HG03439 (cell line): Measurements from ENCODE around the gene NF2.

ENCODE experiments used
- ATAC-seq: cut with Tn5 transposase; IDR thresholded peaks from one replicate; pipeline ENCODE4 v1.9.1; 2021; ENCODE audit warnings: mild to moderate bottlenecking, moderate library complexity; ENCODE audit not compliant: unreplicated experiment

Gene NF2

DNA sequence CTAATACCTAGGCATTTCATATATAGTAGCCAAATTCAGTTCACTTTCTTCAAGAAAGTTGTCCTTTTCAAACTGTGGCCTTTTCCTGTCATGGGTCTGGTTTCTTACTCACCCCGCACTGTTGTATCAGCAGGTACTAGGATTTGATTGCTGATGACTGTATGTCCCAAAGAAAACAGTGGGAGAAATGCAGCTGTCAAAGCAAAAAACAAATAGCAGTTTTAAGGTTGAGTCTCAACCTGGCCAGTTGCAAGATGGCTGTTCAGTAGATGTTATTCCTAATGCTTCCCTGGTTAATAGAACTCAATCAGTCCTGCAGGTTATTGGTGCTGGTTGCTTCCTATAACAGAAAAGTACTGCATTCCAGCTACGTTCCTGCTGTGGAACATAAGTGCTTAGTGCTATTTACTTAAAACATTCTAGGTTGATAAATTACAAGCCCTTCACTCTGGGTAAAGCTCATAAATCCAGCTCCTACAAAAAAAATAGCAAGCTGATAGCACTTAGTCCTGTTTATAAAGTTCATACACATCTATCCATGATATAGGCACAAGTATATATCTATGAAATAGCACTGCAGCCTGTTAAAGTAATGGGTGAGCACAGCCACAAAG lies 26.6 kb downstream of the NF2 start:
- ATAC-seq = no peak

- no peak for ATAC-seq
Observed at GRCh38 chr22:29630987-29631386, 27.6 kb downstream of the NF2 start.

DNA sequence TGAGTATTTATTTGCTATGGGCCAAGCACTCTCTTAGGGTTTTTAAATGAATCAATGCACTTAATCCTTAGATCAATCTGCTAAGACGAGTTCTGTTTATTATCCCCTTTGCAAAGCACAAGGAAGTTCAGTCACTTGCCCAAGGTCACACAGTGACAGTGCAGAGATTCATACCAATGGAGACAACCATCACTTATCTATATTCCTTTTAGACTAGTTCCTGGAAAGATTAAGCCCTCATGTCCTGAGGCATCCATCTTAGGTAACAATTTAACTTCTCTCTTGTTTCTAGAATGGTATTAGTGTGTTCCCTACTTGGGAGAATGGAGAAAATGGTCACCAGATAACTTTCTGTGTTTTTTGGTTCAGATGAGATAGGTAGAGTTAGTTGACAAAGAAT lies 28.3 kb downstream of the NF2 start:
- no peak for ATAC-seq

GRCh38 chr22:29632672-29633071 lies 29.2 kb downstream of the NF2 start:
- ATAC-seq = no peak

DNA sequence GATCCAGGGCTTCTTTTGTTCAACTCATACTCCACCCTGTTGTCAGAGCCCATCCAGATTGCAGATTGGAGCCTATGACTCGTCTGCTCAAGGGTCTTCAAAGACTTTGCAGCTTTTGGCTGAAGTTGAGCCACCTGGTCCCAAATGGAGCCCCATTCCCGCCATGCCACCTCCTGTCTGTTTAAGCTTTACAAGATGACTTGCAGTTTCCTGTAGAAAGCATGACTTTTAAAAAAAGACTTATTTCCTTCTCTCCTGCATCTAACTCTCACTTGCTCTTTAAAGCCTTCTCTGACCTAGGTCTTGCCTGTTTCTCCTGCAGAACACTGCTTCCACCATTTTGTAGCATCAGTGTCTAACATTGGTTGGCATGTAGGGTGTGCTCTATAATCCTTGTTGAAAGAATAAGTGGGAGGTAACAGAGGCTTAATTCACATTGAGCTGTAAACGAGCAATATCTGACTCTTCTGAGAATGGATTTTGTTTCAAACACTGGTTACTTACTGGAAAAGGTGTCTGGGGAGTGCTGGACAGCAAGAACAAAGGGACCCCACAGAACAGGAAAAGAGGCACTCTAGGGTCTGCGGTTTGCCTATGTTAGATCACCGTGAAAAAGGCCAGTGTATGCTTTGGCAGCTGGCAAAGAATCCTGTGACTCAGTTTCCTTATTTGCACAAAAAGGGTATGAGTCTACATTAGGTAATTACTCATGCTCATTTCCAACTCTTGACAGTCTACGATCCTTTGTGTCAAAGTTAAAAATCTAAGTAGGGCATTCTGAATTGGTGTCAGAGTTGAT lies 30.3 kb downstream of the NF2 start:
- ATAC-seq = no peak

GRCh38 chr22:29634847-29635246 lies 31.4 kb downstream of the NF2 start:
- no peak for ATAC-seq

DNA sequence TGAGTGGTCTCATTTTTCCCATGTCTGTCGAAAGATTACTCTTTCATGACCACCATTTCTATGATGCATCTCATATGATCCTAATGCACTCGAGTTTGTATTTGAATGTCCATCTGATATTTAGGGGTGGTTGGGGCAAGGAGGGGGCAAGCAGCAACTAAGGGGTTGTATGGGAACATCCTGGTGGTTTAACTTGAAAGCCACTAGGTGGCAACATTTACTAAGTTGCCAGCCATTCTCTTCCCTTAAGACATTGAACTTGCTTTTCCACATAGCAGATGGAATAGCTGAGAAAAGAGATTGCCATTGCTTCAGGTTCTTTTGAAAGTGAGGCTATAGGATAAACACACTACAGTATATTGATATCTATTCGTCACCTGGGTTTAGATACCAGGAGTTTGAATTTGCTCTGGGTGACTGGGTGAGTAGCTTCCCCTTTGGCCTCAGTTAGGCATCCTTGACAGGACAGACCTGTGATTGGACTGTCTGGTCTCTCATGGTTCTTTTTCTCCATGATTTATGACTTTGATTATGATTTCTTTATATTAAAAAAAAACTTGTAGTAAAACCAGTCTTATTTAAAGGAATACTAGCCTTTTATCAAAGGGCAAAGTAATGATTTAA lies 32.4 kb downstream of the NF2 start:
- no peak for ATAC-seq

GRCh38 chr22:29636751-29637150 lies 33.3 kb downstream of the NF2 start:
- no peak for ATAC-seq

DNA sequence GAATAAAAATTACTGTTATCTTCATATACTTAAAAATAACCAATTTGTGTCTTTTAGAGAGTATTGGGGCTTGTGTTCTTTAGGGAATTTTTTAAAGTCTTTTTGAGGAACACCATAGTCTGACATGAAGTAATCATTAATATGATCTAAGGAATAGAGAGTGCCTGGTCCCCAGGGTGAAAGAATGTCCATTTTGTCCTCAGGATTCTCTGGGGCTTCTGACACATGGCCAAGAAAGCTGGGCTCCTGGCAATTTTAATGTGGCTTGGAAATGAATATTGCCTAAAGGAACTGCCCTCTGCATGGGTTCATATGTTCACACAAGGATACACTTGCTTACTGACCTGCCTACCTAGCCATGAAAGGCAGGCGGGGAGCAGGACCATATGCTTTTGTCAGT lies 33.7 kb downstream of the NF2 start:
- no peak for ATAC-seq

GRCh38 chr22:29638678-29639077 lies 35.2 kb downstream of the NF2 start:
- ATAC-seq = no peak

GRCh38 chr22:29639096-29639495 lies 35.7 kb downstream of the NF2 start:
- no peak for ATAC-seq

DNA sequence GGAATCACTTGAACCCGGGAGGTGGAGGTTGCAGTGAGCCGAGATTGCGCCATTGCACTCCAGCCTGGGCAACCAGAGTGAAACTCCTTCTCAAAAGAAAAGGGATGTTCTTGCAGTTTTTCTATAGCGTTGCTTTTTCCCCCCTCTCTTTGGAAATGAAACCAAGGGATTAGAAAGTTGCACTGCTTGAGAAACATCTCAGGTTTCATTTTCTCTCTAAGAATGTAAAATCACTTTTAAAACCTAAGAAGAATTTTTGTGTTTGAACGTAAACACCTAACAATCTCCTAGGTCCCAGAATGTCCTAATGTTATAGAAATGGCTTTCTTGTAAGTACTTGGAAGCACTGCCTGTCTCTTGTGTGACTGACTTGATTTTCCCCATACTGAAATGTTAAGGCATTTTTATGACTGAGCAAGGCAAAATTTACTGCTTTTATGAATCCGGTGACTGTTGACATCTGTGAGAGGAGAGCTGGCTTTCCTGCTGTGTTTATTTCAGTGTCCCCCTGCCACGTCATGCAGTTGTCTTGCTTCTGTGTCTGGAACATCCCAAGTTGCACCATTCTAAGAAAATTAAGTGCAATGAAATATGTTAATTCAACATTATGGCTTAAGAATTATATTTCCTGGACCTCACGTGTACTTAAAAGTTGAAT lies 37.7 kb downstream of the NF2 start:
- ATAC-seq = no peak

- no peak for ATAC-seq
Observed at GRCh38 chr22:29641700-29642330, 38.4 kb downstream of the NF2 start.

DNA sequence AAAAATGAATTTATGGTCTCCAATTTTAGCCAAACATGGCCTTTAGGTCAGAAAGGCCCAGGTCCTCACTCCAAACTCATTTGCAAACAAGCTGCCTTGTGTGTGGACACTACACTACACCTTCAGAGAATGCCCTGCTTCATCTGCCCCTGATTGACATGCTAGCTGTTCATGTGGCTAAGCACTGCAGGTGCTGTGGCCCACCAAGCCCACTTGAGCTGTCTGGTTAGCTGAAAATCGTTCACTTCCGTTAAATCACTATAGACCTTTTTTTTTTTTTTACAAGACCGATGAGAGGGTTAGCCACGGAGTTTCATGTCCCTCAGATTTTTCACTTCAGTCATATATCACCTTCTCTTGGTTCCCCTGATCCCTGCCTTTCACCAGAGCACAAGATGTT lies 39.3 kb downstream of the NF2 start:
- no peak for ATAC-seq

GRCh38 chr22:29647954-29648737 lies 44.7 kb downstream of the NF2 start:
- no peak for ATAC-seq

GRCh38 chr22:29650370-29650769 lies 46.9 kb downstream of the NF2 start:
- no peak for ATAC-seq

DNA sequence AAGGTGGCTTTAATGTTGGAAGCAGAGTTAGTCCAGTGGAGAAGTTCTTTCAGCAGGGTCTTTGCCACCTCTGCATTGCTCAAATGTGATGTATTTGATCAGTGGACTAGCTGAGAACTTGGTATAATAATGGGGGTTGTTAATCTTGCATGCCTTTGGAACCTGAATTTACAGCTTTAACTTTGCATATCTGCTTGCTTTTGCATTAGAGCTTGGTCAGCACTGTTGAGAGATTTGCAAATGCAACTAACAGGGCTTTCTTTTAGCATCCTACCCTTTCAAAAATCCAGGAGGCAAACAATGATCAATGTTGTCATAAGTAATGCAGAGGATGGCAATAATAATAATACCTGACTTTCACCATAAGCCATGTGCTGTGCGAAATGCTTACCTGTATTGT lies 48.2 kb downstream of the NF2 start:
- ATAC-seq = no peak

DNA sequence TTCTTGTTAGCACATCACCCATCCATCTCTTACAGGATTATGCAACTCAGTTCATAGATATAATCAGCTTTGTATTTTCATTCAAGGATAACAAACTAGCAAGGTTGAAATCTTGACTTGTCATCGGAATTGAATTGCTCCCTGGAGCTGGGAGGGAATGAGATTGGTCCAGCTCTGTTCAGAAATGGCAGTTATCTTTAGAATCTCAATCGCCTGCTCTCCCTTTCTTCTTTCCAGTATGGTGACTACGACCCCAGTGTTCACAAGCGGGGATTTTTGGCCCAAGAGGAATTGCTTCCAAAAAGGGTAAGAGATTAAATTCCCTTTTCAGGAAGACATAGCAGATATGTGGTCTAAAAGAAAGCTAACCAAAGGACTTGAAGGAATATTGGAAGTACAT lies 51.0 kb downstream of the NF2 start:
- no peak for ATAC-seq

GRCh38 chr22:29654882-29655281 lies 51.4 kb downstream of the NF2 start:
- ATAC-seq = no peak

DNA sequence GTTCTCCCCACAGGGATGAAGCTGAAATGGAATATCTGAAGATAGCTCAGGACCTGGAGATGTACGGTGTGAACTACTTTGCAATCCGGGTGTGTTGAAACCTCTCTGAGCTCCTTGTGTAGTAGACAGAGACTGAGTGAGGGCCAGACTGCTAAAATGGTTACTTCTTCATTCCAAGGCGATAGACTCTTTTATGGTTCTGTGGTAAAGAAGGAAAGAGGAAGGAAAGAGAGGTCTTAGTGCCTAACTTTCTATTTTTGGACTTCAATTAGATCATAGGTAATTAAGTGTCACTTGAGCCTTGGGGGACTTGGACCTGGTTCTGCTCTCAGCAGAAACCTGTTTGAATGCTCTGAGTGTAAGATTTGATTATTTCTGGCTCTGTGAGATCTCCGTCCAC lies 54.7 kb downstream of the NF2 start:
- ATAC-seq = no peak

GRCh38 chr22:29660021-29660420 lies 56.6 kb downstream of the NF2 start:
- no peak for ATAC-seq
